ENCODE measurements around the gene IRF2BP1.

Gene IRF2BP1

DNA sequence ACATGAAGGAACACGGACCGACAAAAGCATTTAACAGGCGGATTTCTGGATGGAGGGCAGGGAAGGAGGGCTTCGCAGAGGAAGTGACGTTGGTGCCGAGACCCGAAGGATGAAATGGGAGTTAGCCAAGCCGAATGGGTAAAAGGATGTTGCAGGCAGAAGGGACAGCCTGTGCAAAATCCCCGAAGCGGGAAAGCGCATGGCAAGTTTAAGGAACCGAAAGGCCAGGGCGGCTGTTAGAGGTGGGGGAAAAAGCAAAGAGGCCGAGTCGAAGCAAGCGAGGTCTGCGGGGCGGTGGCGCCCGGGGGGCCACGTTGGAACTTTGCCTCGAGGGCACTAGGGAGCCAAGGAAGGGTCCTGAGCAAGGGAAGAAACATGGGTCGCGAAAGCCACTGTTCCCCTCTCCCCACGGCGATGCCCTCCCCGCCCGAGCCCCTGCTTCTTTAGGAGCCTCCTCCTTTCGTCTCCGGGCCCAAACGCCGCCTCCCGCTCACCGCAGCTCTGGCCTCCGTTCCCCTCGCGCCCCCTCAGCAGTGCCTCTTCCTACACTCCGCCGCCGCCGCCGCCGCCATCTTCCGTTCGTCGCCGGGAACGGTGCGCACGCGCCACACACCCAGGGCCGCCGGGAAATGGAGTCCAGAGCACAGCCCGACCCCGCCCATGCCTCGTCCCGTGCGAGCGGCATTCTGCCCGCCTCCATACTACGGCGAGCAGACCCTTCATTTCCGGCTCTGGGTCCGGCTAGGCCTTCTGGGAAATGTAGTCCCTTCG is 23.2 kb downstream of the IRF2BP1 start, which contains the start of gene SYMPK:
Gene SYMPK (minus strand): TSS at position 584 of the 771 bp plus-strand sequence. CDS start 8,652 bp downstream, outside the sequence.
- peak; percentile 98 for DNase-seq (ENCODE audit: low read depth)

DNA sequence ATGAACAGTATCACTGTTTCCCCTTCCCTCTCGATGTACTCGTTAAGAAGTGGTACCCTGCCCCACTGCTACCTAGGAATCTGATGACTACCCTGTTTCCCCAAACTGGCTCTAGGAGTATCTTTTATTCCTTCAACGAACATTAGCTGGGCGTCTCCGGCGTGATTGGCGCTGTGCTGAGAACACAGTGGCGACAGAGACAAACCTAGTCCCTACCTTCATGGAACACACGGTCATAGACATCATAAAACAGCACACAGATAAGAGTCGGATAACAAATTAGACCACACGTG is 23.7 kb downstream of the IRF2BP1 start:
- DNase-seq (ENCODE audit: low read depth) = no peak

DNA sequence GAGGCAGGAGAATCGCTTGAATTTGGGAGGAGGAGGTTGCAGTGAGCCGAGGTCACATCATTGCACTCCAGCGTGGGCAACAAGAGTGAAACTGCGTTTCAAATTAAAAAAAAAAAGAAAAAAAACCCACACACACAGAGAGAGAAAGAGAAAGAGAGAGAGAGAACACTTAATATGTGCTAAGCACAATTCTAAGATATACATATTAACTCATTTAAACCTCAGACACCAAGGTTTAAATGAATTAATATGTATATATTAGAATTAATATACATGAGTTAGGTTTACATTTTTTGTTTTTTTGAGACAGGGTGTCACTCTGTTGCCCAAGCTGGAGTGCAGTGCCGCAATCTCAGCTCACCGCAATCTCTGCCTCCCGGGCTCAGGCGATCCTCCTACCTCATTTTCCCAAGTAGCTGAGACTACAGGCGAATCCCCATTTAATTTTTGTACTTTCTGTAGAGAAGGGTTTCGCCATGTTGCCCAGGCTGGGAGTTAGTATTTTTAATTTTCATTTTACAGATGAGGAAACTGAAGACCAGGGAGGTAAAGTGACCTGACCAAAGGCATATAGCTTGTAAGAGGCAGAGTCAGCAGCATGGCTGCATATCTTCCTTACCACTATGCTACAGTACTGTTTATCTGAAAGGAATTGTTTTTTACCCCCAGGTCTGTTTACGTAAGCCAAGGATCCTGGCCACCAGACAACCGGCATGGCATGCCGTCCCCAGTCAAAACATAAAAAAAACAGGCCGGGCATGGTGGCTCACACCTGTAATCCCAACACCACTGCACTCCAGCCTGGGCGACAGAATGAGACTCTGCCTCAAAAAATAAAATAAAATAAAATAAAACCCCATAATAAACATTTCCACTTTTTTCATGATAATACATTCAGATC is 25.3 kb downstream of the IRF2BP1 start:
- DNase-seq (ENCODE audit: low read depth) = no peak

DNA sequence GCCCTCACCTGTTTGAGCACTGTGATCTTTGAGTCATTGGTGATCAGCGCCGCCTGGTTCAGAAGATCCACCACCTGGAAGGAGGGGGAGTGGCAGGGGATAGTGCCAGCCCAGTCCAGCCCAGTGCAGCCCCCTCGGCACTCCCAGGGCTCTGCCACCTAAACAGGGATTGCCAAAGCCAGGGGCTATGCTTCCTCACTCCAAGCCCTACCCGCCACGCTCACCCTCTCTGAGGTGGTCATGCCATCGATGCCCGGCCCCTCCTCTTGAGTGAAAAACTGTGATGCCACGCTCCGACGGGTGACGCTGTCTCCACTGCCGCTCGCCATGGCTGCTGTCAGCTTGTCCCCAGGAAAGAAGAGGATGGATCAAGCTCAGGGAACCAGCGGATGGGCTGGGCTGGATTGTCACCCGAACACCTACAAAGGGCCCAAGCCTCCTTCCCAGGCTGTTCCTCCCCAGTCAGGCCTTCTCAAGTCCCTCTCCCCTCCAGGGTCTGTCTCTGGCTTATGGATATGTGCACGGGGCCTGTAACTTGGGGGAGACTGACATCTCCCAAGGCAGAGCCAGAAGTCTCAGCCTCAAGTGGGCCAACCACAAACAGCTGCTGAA is 31.7 kb downstream of the IRF2BP1 start:
- DNase-seq (ENCODE audit: low read depth) = no peak

DNA sequence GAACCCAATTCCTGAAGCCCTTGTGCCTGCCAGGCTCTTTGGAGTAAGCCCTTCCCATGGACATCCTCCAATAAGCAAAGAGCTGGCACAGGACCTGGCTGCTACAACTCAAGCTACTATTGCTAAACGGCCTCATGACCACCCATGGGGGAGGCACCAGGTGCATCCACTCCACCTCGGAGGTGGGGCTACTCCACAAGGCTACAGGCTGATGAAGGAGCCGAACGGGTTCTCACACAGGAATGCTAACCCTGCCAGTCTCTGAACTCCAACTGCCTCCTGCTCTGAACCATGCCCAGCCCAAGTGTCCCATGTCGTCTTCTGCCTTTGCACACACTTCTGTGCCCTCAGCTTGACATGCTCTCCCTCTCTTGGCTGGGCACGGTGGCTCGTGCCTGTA is 33.0 kb downstream of the IRF2BP1 start:
- no peak for DNase-seq (ENCODE audit: low read depth)

DNA sequence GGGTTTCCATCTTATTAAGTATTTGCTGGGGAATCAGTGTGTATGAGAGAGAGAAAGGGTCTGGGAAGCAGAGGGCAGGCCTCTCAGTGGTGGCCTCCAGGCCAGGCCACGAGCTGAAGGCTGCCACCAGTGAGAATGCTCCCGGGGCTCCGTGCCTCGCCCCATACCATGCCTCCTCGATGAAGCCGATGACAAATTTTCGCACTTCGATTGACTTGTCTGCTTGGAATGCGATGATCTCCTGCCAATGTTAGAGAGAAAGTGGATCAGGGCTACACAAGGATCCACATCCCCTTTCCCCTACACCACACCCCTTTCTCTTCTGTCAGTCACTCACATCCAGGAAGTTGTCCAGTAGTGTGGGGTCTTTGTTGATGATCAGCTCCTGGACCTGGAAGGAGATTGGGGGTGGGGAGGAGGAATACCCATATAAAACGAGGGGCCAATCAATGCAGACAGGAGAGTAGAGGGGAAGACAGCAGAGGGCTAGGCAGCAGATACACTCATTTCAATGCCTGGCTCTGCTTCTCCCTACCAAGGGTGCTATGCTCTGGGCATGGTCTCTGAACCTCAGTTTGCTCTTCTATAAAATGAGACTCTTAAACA is 33.7 kb downstream of the IRF2BP1 start:
- peak; percentile 78 for DNase-seq (ENCODE audit: low read depth)

DNA sequence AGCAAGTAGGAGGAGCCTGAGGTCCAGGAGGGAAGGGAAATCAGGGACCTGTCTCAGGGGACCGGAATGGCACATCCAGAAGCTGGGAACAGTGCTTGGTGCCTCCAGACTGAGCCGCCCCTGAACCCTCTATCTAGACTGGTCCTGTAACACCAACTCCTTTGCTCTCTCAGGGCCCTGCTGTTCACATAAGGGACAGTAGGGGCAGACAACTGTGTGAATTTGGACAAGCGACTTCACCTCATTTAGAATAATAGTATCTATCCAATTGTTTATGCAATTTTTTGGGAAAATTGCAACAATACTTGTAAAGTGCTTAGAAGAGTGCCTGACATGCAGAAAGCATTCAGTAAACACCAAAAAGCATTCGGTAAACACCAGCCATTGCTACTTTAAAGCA is 37.0 kb downstream of the IRF2BP1 start:
- DNase-seq (ENCODE audit: low read depth) = peak; percentile 36

DNA sequence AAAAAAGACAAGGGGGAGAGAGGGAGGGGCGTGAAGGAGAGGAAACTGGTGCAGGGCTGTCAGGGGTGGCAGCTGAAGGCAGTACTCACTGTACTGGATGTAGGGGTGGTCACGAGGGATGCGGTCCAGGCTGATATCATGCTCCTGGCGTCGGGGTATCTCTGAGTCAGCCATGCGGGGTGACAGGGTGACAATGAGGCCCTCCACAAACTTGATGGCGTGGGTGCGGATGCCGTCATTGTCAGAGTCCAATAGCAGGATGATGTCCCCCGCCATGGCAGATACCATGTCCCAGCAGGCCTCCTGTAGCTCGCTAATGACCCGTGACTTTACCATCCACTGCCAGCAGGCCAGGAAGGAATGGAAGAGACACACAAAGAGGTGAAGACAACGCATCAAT is 38.3 kb downstream of the IRF2BP1 start:
- no peak for DNase-seq (ENCODE audit: low read depth)

DNA sequence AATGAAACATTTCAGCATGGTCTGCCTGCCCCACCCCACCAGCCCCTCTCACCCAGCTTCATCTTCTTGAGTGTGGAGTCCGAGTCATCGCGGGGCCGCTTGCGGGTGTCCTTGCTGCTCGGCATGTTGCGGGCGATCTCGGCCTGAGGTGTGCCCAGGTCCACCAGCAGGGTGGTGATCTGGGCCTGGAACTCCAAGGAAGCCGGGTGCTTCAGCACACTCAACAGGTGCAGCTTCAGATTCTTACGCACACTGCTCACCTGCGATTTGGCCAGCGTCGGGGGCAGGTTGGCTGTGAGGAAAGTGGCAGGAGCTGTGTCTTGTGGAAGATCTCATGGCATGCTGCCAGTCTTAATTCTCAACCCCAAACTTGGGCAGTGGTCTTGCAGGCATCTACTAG is 43.7 kb downstream of the IRF2BP1 start:
- no peak for DNase-seq (ENCODE audit: low read depth)

DNA sequence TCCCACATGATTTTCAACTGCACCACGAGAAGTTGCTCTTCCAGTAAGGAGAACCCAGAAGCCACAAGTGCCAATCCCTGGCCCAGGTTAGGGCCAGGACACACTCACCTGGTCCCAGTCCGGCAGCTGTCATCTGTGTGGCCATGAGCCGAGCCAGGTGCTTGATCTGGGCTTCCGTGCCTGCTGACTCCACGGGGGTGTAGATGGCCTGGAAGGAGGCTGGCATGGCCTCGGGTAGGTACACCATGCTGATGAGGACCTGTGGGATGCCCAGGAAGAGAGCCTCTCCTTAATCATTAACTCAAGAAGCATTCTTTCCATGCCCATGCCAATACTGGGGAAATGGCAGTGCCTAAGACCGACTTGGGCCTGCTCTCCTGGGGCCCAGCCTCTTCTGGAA is 51.0 kb downstream of the IRF2BP1 start:
- DNase-seq (ENCODE audit: low read depth) = no peak

Data from ELR (cell line).